Brain microvascular endothelial cell (primary cell): ENCODE results near the gene SELENOM.
"Not testable (repeated sequence)": the region's sequence is repeated elsewhere in the genome, so short reads cannot be mapped to it uniquely, and the experiment has no call there.

Experiments used
- DNase-seq: peaks from one replicate; pipeline ENCODE4 v3.0.0-alpha.2; 2020
- H3K27ac ChIP-seq: fragments of 250-450 bp; sonication (Bioruptor Pico); 2 replicates; pipeline ENCODE4 v1.5.1; 2020; ENCODE audit warnings: mild to moderate bottlenecking, moderate library complexity
- H3K27me3 ChIP-seq: fragments of 250-450 bp; sonication (Bioruptor Pico); replicated peaks from 2 replicates; pipeline ENCODE4 v1.5.1; 2020; ENCODE audit warnings: mild to moderate bottlenecking
- H3K36me3 ChIP-seq: fragments of 250-450 bp; sonication (Bioruptor Pico); replicated peaks from 2 replicates; pipeline ENCODE4 v1.5.1; 2020; ENCODE audit warnings: mild to moderate bottlenecking
- H3K4me3 ChIP-seq: 2 replicates; pipeline ENCODE4 v1.5.1; 2011; ENCODE audit warnings: low read depth, mild to moderate bottlenecking, control low read depth, low read length, moderate library complexity
- in situ Hi-C: cut with HindIII; loops from 2 replicates; pipeline ENCODE4 v1.10.0; 2017; ENCODE audit warnings: low sequenced_read_pairs, low pct_ligation_motif_present
- TF ChIP-seq, protein P1 (sequence below): IDR thresholded peaks from 2 replicates; pipeline ENCODE4 v1.5.1; 2011; ENCODE audit warnings: low read depth, mild to moderate bottlenecking, moderate library complexity, low read length, control low read depth, inconsistent platforms; ENCODE audit errors: missing control alignments

SELENOM gene

DNA sequence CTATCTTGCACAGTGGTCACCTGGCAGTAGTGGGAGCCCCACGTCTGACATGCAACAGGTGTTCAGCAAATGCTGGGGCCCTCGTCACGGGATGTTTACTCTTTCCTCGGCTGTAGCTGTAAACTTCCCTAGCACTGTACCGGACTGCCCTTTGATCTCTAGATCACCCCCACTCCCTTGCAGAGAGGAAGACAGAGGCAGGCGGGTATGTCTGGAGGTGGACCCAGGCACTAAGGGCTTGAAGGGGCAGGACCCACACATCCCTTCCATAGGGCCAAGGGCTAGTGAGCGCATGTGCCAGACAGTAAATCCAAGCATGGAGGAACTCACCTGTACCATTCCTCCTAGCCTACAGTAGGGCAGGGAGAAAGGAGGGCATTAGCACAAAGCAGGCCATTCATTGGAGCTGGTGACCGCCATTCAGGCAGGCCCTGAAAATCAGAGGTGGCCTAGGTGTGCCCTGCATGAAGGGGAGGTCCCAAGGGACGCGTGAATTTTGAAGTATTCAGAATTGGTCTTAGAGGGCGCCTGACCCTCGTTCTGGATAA lies 28.2 kb downstream of the SELENOM start:
- DNase-seq: no peak
- H3K36me3 ChIP-seq: peaks cover 10% of the 10 kb centered on the region
- TF ChIP-seq, protein P1, sequence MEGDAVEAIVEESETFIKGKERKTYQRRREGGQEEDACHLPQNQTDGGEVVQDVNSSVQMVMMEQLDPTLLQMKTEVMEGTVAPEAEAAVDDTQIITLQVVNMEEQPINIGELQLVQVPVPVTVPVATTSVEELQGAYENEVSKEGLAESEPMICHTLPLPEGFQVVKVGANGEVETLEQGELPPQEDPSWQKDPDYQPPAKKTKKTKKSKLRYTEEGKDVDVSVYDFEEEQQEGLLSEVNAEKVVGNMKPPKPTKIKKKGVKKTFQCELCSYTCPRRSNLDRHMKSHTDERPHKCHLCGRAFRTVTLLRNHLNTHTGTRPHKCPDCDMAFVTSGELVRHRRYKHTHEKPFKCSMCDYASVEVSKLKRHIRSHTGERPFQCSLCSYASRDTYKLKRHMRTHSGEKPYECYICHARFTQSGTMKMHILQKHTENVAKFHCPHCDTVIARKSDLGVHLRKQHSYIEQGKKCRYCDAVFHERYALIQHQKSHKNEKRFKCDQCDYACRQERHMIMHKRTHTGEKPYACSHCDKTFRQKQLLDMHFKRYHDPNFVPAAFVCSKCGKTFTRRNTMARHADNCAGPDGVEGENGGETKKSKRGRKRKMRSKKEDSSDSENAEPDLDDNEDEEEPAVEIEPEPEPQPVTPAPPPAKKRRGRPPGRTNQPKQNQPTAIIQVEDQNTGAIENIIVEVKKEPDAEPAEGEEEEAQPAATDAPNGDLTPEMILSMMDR: no peak
- no peak overlapping the region for H3K4me3 ChIP-seq
- in situ Hi-C loops: no loop called here
- H3K27ac ChIP-seq: no peak overlapping the region
- no peaks in the 10 kb centered on the region for H3K27me3 ChIP-seq

DNA sequence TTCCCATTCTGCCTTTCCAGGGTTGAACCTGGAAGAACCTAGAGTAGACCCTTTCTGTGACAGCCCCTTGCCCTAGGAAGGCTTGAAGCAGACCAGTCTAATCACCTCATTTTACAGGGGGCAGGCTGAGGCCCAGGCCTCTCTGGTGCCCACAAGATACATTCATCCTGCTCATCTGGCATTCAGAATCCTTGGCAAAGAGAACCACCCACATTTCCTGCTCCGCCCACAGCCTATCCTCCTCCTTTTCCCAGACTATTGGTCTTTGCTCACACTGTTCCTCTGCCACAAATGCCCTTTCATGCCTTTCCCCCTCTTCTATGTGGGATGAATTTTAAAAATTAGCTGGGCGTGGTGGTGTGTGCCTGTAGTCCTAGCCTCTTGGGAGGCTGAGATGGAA lies 29.0 kb downstream of the SELENOM start:
- H3K4me3 ChIP-seq, H3K27me3 ChIP-seq, H3K27ac ChIP-seq, DNase-seq, H3K36me3 ChIP-seq, in situ Hi-C loops: not testable (repeated sequence)

DNA sequence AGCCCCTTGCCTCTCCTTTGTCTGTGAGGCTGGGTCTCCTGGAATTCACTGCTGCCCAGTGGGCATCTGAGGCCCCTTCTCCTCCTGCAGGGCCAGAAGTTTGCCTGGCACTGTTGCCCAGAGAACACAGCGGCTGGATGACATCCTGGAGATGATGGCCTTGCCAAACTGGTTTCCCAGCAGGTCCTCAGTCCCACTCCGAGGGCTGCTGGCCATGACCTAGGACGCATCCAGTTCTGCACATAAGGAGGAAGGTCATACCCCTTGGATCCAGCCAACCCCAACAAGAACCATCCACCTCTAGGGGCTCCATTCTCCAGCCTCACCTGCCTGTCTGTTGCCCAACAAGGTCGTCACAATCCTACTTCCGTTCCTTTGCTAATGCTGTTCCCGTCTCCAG lies 29.7 kb downstream of the SELENOM start:
- TF ChIP-seq, protein P1: no peak
- Histone ChIP-seq H3K27ac (no peak overlapping the region), H3K4me3 (no peak overlapping the region), H3K36me3 (no peaks in the 10 kb centered on the region), H3K27me3 (no peaks in the 10 kb centered on the region)
- in situ Hi-C loops: no loop called here
- no peak for DNase-seq

DNA sequence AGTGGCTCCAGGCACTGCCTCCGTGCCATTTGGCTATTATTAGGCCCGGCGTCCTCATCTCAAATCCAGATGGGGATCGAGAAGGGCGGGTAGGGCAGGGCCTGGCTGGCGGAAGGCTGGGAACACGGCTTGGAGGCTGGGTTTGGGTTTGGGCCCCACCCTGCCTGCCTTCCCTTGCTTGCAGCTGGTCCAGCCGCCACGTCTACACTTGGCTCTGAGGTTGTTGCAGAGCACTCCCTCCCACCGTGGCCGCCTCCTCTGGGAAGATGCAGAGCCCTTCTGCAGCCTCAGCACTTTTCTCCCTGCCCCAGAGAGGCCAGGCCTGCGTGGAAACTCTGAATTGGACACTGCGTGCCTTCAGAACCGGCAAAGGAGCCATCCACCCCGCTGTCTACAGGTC lies 31.4 kb downstream of the SELENOM start:
- Histone ChIP-seq H3K36me3 (no peaks in the 10 kb centered on the region), H3K27me3 (no peaks in the 10 kb centered on the region), H3K4me3 (no peak overlapping the region), H3K27ac (no peak overlapping the region)
- in situ Hi-C loops: no loop called here
- DNase-seq: no peak
- TF ChIP-seq, protein P1: no peak

DNA sequence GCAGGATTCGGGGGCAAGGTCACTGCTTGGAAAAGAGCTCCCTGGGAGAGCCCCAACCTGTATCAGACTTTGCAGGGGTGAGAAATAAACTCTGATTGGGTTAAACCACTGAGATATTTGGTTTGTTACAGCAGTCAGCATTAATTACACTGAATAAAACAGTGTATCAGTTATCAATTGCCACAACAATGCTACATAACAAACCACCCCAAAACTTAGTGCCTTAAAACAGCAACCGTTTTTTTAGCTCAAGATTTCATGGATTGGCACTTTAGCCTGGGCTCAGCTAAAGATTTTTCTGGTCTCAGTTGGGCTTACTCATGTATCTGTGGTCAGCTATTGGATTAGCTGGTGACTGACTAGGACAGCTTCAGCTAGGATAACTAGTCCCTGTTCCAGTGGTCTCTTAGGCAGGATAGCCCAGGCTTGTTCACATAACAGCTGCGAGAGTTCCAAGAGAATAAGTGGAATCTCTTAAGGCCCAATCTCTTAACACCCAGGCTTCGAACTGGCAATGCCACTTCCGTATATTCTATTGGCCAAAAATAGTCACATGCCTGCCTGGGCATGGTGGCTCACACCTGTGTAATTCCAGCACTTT lies 33.7 kb downstream of the SELENOM start:
- H3K36me3 ChIP-seq, DNase-seq, H3K27me3 ChIP-seq, H3K4me3 ChIP-seq, H3K27ac ChIP-seq, in situ Hi-C loops: not testable (repeated sequence)

DNA sequence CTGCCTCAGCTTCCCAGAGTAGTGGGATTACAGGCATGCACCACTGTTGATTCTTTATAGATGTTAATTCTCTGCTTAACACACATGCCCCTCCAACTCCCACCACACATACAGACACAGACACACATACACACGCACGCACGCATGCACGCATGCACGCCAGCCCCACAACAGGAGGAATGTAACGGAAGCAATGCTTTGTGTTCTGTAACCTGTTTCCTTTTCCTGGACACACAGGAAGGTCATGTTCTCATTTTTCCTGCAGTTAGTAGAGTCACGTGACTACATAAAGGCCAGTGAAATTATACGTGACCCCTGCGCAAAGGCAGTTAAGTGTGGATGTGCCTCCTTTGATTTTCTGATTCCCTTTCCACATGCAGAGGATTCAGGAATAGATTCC lies 34.2 kb downstream of the SELENOM start:
- DNase-seq, H3K27me3 ChIP-seq, H3K4me3 ChIP-seq, in situ Hi-C loops, H3K27ac ChIP-seq, H3K36me3 ChIP-seq: not testable (repeated sequence)

DNA sequence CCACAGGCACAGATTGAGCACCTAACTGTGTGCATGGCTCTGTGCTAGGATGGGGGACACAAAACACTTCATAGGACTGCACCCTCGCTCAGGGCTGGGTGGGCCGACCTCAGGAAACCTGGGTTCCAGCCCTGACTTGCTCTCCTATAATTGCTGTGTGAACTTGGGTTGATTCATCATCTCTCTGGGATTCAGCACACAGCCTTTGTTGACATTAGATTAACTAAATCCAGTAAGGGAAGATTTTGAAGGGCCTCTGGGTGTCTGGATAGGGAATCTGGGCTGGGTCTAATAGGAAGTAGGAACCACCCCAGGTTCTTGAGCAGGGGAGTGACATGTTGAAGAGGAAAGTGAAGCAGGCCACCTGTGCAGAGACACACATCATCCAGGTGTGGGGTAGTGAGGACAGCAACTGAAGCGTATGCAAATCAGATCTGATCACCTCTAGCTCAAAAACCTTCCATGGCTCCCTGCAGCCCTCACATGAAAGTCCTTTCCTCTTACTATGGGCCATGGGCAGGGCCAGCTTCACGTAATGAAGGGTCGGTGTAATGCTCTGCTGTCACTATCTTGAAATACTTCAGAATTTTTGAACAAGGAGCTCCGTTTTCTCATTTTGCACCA lies 37.6 kb downstream of the SELENOM start:
- H3K4me3 ChIP-seq, DNase-seq, in situ Hi-C loops, H3K36me3 ChIP-seq, H3K27ac ChIP-seq, H3K27me3 ChIP-seq: not testable (repeated sequence)

DNA sequence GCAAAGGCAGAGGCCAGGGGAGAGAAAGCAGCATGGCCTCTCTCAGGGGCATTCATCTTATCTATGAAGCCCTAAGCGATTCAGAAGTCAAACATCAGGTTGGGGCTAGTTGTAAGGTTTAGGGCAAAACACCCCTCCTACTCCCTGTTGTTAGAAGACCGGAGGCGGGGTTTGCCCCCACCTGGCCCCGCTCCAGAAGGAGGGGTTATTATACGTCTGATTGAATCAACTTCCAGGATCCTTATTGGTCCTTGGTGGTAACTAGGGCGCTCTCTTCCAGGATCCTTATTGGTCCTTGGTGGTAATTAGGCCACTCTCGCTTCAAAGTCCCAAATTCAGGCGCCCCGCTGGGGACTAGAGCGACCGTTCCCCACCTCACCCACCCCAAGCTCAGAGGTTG lies 38.4 kb downstream of the SELENOM start:
- no peaks in the 10 kb centered on the region for H3K36me3 ChIP-seq
- DNase-seq: no peak
- TF ChIP-seq, protein P1: no peak
- H3K27ac ChIP-seq: no peak overlapping the region
- in situ Hi-C loops: no loop called here
- H3K4me3 ChIP-seq: no peak overlapping the region
- H3K27me3 ChIP-seq: no peaks in the 10 kb centered on the region
